Smooth muscle cell (in vitro differentiated cells): ENCODE data around the gene PAK1. TPM values are rescaled to one million over a fixed set of nuclear protein-coding genes. Genes with fewer than 3 reads are reported as not detected.

Experiments used
- DNase-seq: peaks from one replicate; lab custom pipeline; 2025; ENCODE audit not compliant: unreplicated experiment; lab: John Stamatoyannopoulos, UW
- H2AFZ ChIP-seq: fragments of 200-600 bp; sonication (generic); 2 replicates; pipeline ENCODE4 v1.6.0; 2016; ENCODE audit warnings: antibody characterized with exemption, low read depth, mild to moderate bottlenecking
- H3F3A ChIP-seq: fragments of 200-600 bp; sonication (generic); 2 replicates; pipeline ENCODE4 v1.6.0; 2017; ENCODE audit warnings: antibody characterized with exemption, low read depth
- H3K27ac ChIP-seq: fragments of 200-600 bp; sonication (generic); 2 replicates; pipeline ENCODE4 v1.5.1; 2016; ENCODE audit warnings: low read depth, mild to moderate bottlenecking
- H3K27me3 ChIP-seq: fragments of 200-600 bp; sonication (generic); 2 replicates; pipeline ENCODE4 v1.6.1; 2016; ENCODE audit warnings: low read depth, mild to moderate bottlenecking
- H3K36me3 ChIP-seq: fragments of 200-600 bp; sonication (generic); 2 replicates; pipeline ENCODE4 v1.5.1; 2016; ENCODE audit warnings: low read depth
- H3K4me1 ChIP-seq: fragments of 200-600 bp; sonication (generic); 2 replicates; pipeline ENCODE4 v1.5.1; 2016; ENCODE audit warnings: low read depth
- H3K4me2 ChIP-seq: fragments of 200-600 bp; sonication (generic); 2 replicates; pipeline ENCODE4 v1.6.0; 2016; ENCODE audit warnings: mild to moderate bottlenecking
- H3K4me3 ChIP-seq: fragments of 200-600 bp; sonication (generic); 2 replicates; pipeline ENCODE4 v1.5.1; 2016; ENCODE audit warnings: mild to moderate bottlenecking
- H3K79me2 ChIP-seq: fragments of 200-600 bp; sonication (generic); 2 replicates; pipeline ENCODE4 v1.6.0; 2016; ENCODE audit warnings: low read depth, mild to moderate bottlenecking
- H3K9ac ChIP-seq: fragments of 200-600 bp; sonication (generic); 2 replicates; pipeline ENCODE4 v1.6.0; 2016; ENCODE audit warnings: low read depth
- H3K9me3 ChIP-seq: fragments of 200-600 bp; sonication (generic); replicated peaks from 2 replicates; pipeline ENCODE4 v1.5.1; 2016; ENCODE audit warnings: low read depth
- H4K20me1 ChIP-seq: fragments of 200-600 bp; sonication (generic); 2 replicates; pipeline ENCODE4 v1.6.0; 2016; ENCODE audit warnings: low read depth
- CTCF ChIP-seq: fragments of 200-600 bp; sonication (generic); IDR thresholded peaks from 2 replicates; pipeline ENCODE4 v1.5.1; 2017; ENCODE audit warnings: borderline replicate concordance, mild to moderate bottlenecking, antibody characterized with exemption; ENCODE audit not compliant: insufficient read depth, poor library complexity, severe bottlenecking
- WGBS: methylation state at CpG from one replicate; pipeline ENCODE4 v1.1.7; 2016; ENCODE audit warnings: low lambda C conversion rate; 5-methylcytosine and 5-hydroxymethylcytosine counted together
- polyA plus RNA-seq: library from polyadenylated mRNA; unstranded; fragments of >200 nt; fragmentation: Nextera tagmentation; extraction: Ambion mirVana; gene quantifications from 2 replicates; pipeline ENCODE4 v1.2.1, GENCODE V29; 2016
- total RNA-seq: library from RNA; depleted of rRNA; stranded (reverse); fragments of >200 nt; gene quantifications from 2 replicates; pipeline ENCODE4 v1.2.3, GENCODE V29; 2014

Gene PAK1
- total and polyA plus RNA-seq, 2 experiments from 2014 or later: 20.5 to 31.7 TPM

GRCh38 chr11:77311701-77312100 lies 162.2 kb downstream of the PAK1 start:
- no peak for TF ChIP-seq CTCF
- Histone ChIP-seq H3K4me2 (no peak overlapping the region), H3K9me3 (no peaks in the 10 kb centered on the region), H3K4me3 (no peak overlapping the region), H2AFZ (no peak overlapping the region), H3K9ac (no peak overlapping the region), H3K36me3 (no peaks in the 10 kb centered on the region), H3K27me3 (no peaks in the 10 kb centered on the region), H3K4me1 (no peaks in the 10 kb centered on the region), H3K79me2 (no peaks in the 10 kb centered on the region), H4K20me1 (no peaks in the 10 kb centered on the region), H3F3A (no peaks in the 10 kb centered on the region), H3K27ac (no peak overlapping the region)
- 92% methylated on average over 3 of the region's 3 CpGs for WGBS
- DNase-seq: no peak

GRCh38 chr11:77310721-77311120 lies 163.2 kb downstream of the PAK1 start:
- no peaks in the 10 kb centered on the region for H3K36me3 ChIP-seq
- no peaks in the 10 kb centered on the region for H3K79me2 ChIP-seq
- H3K27me3 ChIP-seq: no peaks in the 10 kb centered on the region
- no peak for DNase-seq
- WGBS: 94% methylated on average over 5 of the region's 5 CpGs
- no peak overlapping the region for H3K9ac ChIP-seq
- no peak for TF ChIP-seq CTCF
- no peak overlapping the region for H3K27ac ChIP-seq
- H2AFZ ChIP-seq: no peak overlapping the region
- no peaks in the 10 kb centered on the region for H3K4me1 ChIP-seq
- no peaks in the 10 kb centered on the region for H3K9me3 ChIP-seq
- no peak overlapping the region for H3K4me3 ChIP-seq
- H4K20me1 ChIP-seq: no peaks in the 10 kb centered on the region
- no peaks in the 10 kb centered on the region for H3F3A ChIP-seq
- H3K4me2 ChIP-seq: no peak overlapping the region

- Histone ChIP-seq H3K4me1 (no peaks in the 10 kb centered on the region), H2AFZ (peak overlapping the region; percentile 61), H3K4me3 (no peak overlapping the region), H3K36me3 (no peaks in the 10 kb centered on the region), H3K79me2 (no peaks in the 10 kb centered on the region), H3K27ac (no peak overlapping the region), H3K9ac (no peak overlapping the region), H3F3A (no peaks in the 10 kb centered on the region), H4K20me1 (no peaks in the 10 kb centered on the region), H3K9me3 (no peaks in the 10 kb centered on the region), H3K27me3 (no peaks in the 10 kb centered on the region), H3K4me2 (no peak overlapping the region)
- no peak for DNase-seq
- 69% methylated on average over 5 of the region's 5 CpGs for WGBS
- TF ChIP-seq CTCF: no peak
Measured at GRCh38 chr11:77309401-77310085, 164.4 kb downstream of the PAK1 start.

GRCh38 chr11:77308838-77309237 lies 165.1 kb downstream of the PAK1 start:
- Histone ChIP-seq H3K27ac (no peak overlapping the region), H3K4me2 (no peak overlapping the region), H3K36me3 (no peaks in the 10 kb centered on the region)

More at GRCh38 chr11:77308838-77309237, 165.1 kb downstream of the PAK1 start:
- Histone ChIP-seq H3K4me3 (no peak overlapping the region), H3K4me1 (no peaks in the 10 kb centered on the region), H3K79me2 (no peaks in the 10 kb centered on the region), H3K9me3 (no peaks in the 10 kb centered on the region), H3K9ac (no peak overlapping the region), H3K27me3 (no peaks in the 10 kb centered on the region), H4K20me1 (no peaks in the 10 kb centered on the region), H2AFZ (no peak overlapping the region), H3F3A (no peaks in the 10 kb centered on the region)
- no peak for TF ChIP-seq CTCF
- no peak for DNase-seq
